OCI-LY3 (cell line): Measurements from ENCODE around the gene ZNF516.

Experiments
- H2AFZ ChIP-seq: fragments of 200-600, 300-600 bp; shearing (Covaris generic); 2 replicates; pipeline ENCODE4 v1.6.0; 2014; ENCODE audit warnings: antibody characterized with exemption, low read depth, low read length
- H3K27ac ChIP-seq: fragments of 200-600, 300-600 bp; sonication (generic); 2 replicates; pipeline ENCODE4 v1.5.1; 2014; ENCODE audit warnings: mild to moderate bottlenecking, low read length, moderate library complexity, mixed read lengths
- H3K27me3 ChIP-seq: fragments of 200-600, 300-600 bp; sonication (generic); 2 replicates; pipeline ENCODE4 v1.6.1; 2014; ENCODE audit warnings: low read depth, low read length, mixed read lengths
- H3K36me3 ChIP-seq: fragments of 200-600, 300-600 bp; sonication (generic); replicated peaks from 2 replicates; pipeline ENCODE3; 2014; ENCODE audit warnings: low read depth, low read length, mixed read lengths
- H3K4me1 ChIP-seq: fragments of 300-600, 200-600 bp; sonication (generic); 2 replicates; pipeline ENCODE4 v1.6.1; 2014; ENCODE audit warnings: low read length, mixed read lengths
- H3K4me2 ChIP-seq: fragments of 200-600, 300-600 bp; sonication (generic); 2 replicates; pipeline ENCODE4 v1.6.1; 2014; ENCODE audit warnings: low read length, mixed read lengths
- H3K4me3 ChIP-seq: fragments of 300-600, 200-600 bp; sonication (generic); 2 replicates; pipeline ENCODE4 v1.5.1; 2014; ENCODE audit warnings: antibody characterized with exemption, mild to moderate bottlenecking, low read length, moderate library complexity
- H3K79me2 ChIP-seq: fragments of 300-600, 200-600 bp; shearing (Covaris generic); 2 replicates; pipeline ENCODE4 v1.6.1; 2014; ENCODE audit warnings: mild to moderate bottlenecking, low read length, mixed read lengths
- H3K9ac ChIP-seq: fragments of 300-600, 200-600 bp; shearing (Covaris generic); 2 replicates; pipeline ENCODE4 v1.6.0; 2014; ENCODE audit warnings: mild to moderate bottlenecking, low read length, moderate library complexity
- H3K9me3 ChIP-seq: fragments of 200-600, 300-600 bp; shearing (Covaris generic); 2 replicates; pipeline ENCODE4 v1.6.1; 2014; ENCODE audit warnings: low read length, mixed read lengths; ENCODE audit not compliant: insufficient read depth
- H4K20me1 ChIP-seq: fragments of 200-600, 300-600 bp; sonication (generic); 2 replicates; pipeline ENCODE4 v1.6.1; 2016; ENCODE audit warnings: low read length, mixed read lengths; ENCODE audit not compliant: insufficient read depth
- EZH2phosphoT487 ChIP-seq: fragments of 200-600 bp; shearing (Covaris generic); IDR thresholded peaks from 2 replicates; pipeline ENCODE4 v1.6.1; 2018; ENCODE audit warnings: antibody characterized with exemption, mixed run types, low read depth
- TF ChIP-seq, protein P1 (sequence below): fragments of 200-600, 300-600 bp; sonication (generic); IDR thresholded peaks from 2 replicates; pipeline ENCODE4 v1.5.1; 2014; ENCODE audit warnings: antibody characterized with exemption, low read length, low read depth

Gene ZNF516

GRCh38 chr18:76433788-76434187, 61.3 kb downstream of the ZNF516 start:
- no peak overlapping the region for H3K9ac ChIP-seq
- no peaks in the 10 kb centered on the region for H3K79me2 ChIP-seq
- no peak overlapping the region for H2AFZ ChIP-seq
- no peak overlapping the region for H3K4me2 ChIP-seq
- TF ChIP-seq, protein P1, sequence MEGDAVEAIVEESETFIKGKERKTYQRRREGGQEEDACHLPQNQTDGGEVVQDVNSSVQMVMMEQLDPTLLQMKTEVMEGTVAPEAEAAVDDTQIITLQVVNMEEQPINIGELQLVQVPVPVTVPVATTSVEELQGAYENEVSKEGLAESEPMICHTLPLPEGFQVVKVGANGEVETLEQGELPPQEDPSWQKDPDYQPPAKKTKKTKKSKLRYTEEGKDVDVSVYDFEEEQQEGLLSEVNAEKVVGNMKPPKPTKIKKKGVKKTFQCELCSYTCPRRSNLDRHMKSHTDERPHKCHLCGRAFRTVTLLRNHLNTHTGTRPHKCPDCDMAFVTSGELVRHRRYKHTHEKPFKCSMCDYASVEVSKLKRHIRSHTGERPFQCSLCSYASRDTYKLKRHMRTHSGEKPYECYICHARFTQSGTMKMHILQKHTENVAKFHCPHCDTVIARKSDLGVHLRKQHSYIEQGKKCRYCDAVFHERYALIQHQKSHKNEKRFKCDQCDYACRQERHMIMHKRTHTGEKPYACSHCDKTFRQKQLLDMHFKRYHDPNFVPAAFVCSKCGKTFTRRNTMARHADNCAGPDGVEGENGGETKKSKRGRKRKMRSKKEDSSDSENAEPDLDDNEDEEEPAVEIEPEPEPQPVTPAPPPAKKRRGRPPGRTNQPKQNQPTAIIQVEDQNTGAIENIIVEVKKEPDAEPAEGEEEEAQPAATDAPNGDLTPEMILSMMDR: no peak
- TF ChIP-seq EZH2phosphoT487: no peak
- no peaks in the 10 kb centered on the region for H3K9me3 ChIP-seq
- no peaks in the 10 kb centered on the region for H4K20me1 ChIP-seq
- no peak overlapping the region for H3K27ac ChIP-seq
- H3K27me3 ChIP-seq: no peaks in the 10 kb centered on the region
- no peaks in the 10 kb centered on the region for H3K4me1 ChIP-seq
- H3K36me3 ChIP-seq: no peaks in the 10 kb centered on the region
- H3K4me3 ChIP-seq: no peak overlapping the region

- H3K9ac ChIP-seq: no peak overlapping the region
- H3K4me1 ChIP-seq: no peaks in the 10 kb centered on the region
- no peak overlapping the region for H3K4me2 ChIP-seq
- H4K20me1 ChIP-seq: no peaks in the 10 kb centered on the region
- no peaks in the 10 kb centered on the region for H3K27me3 ChIP-seq
- no peak overlapping the region for H3K27ac ChIP-seq
- TF ChIP-seq, protein P1: no peak
- TF ChIP-seq EZH2phosphoT487: no peak
- no peaks in the 10 kb centered on the region for H3K79me2 ChIP-seq
- H2AFZ ChIP-seq: no peak overlapping the region
- H3K9me3 ChIP-seq: no peaks in the 10 kb centered on the region
- no peaks in the 10 kb centered on the region for H3K36me3 ChIP-seq
- H3K4me3 ChIP-seq: no peak overlapping the region
Measured at GRCh38 chr18:76432970-76433767, 61.9 kb downstream of the ZNF516 start.

GRCh38 chr18:76432274-76432755, 62.7 kb downstream of the ZNF516 start:
- Histone ChIP-seq H3K9ac (no peak overlapping the region), H3K4me2 (no peak overlapping the region), H3K4me3 (no peak overlapping the region), H3K27ac (no peak overlapping the region), H3K27me3 (no peaks in the 10 kb centered on the region), H3K9me3 (no peaks in the 10 kb centered on the region), H2AFZ (no peak overlapping the region), H3K36me3 (no peaks in the 10 kb centered on the region), H3K79me2 (no peaks in the 10 kb centered on the region), H3K4me1 (no peaks in the 10 kb centered on the region), H4K20me1 (no peaks in the 10 kb centered on the region)
- TF ChIP-seq, protein P1: no peak
- no peak for TF ChIP-seq EZH2phosphoT487

- no peak overlapping the region for H3K4me3 ChIP-seq
- no peaks in the 10 kb centered on the region for H3K36me3 ChIP-seq
- H3K9ac ChIP-seq: no peak overlapping the region
- H3K9me3 ChIP-seq: no peaks in the 10 kb centered on the region
- no peaks in the 10 kb centered on the region for H3K4me1 ChIP-seq
- H4K20me1 ChIP-seq: no peaks in the 10 kb centered on the region
- no peaks in the 10 kb centered on the region for H3K27me3 ChIP-seq
- H3K4me2 ChIP-seq: no peak overlapping the region
- H2AFZ ChIP-seq: no peak overlapping the region
- H3K27ac ChIP-seq: no peak overlapping the region
- no peak for TF ChIP-seq EZH2phosphoT487
- TF ChIP-seq, protein P1: no peak
- no peaks in the 10 kb centered on the region for H3K79me2 ChIP-seq
Measured at GRCh38 chr18:76431437-76432273, 63.4 kb downstream of the ZNF516 start.
